ENCODE results near the gene PSMD13. TPM values are rescaled to one million over a fixed set of nuclear protein-coding genes. Genes with fewer than 3 reads are reported as not detected.

Gene PSMD13
- total and polyA plus RNA-seq, 2 donors (not counting 1 experiment from before 2014, with no cell fraction given): 98.0 to 104 TPM

DNA sequence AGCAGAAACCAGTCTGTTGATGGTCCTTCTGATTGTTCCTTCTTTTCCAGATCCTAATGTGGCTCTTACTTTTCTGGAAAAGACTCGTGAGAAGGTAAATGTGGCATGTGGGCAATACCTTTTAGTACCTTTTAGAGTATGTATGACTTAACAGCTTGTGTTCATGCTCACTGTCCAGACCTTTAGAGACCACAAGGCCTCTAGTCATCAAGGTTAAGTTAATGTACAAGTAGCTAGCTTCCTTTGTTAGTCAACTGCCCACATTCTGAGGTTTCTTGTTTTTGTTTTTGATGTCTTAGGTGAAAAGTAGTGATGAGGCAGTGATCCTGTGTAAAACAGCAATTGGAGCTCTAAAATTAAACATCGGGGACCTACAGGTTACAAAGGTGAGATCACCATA lies 7.6 kb downstream of the PSMD13 start:
- peaks cover 65% of the 10 kb centered on the region for H3K79me2 ChIP-seq (ENCODE audit: control insufficient read depth, insufficient read depth, low read length)
- H2AFZ ChIP-seq (ENCODE audit: insufficient read depth, low read depth, low read length, poor library complexity, severe bottlenecking): no peak overlapping the region
- TF ChIP-seq CTCF (IDR thresholded peaks at IDR 0.05) (no peak), EZH2 (IDR thresholded peaks at IDR 0.05; ENCODE audit: borderline replicate concordance, insufficient read depth, low read depth, low read length, poor library complexity, severe bottlenecking) (no peak)
- H4K20me1 ChIP-seq (ENCODE audit: control insufficient read depth, insufficient read depth, low read length, poor library complexity, severe bottlenecking): peaks cover 8% of the 10 kb centered on the region
- ChIA-PET CTCF (interaction anchor here (0.8 kb wide), 1 partner anchor 13 kb away, joined by 5 read pairs; no protein-coding TSS in a partner anchor), POLR2A (no interaction called here)
- H3K9ac ChIP-seq (ENCODE audit: low read length): no peak overlapping the region
- H3K4me3 Mint-ChIP-seq: no peak overlapping the region
- H3K27me3 Mint-ChIP-seq: no peaks in the 10 kb centered on the region
- H3K27ac Mint-ChIP-seq: no peak overlapping the region
- H3K36me3 ChIP-seq (replicated peaks in 1 of 2; ENCODE audit: control extremely low read depth in 1 of 2, control insufficient read depth in 1 of 2, extremely low read depth in 1 of 2, insufficient read depth in 2 of 2, low read length in 1 of 2): peaks cover 5 to 80% of the 10 kb centered on the region in 2 experiments
- no peaks in the 10 kb centered on the region for H3K4me1 ChIP-seq (ENCODE audit: control insufficient read depth in 2 of 2, insufficient read depth in 2 of 2, low read length in 2 of 2)
- no peaks in the 10 kb centered on the region for H3K9me3 ChIP-seq (ENCODE audit: control extremely low read depth in 1 of 3, control insufficient read depth in 2 of 3, insufficient read depth in 1 of 3, low read length in 2 of 3)
- intact Hi-C loops (cut with micrococcal nuclease): no loop called here
- H3K27ac ChIP-seq (ENCODE audit: low read length in 2 of 2): no peak overlapping the region
- no CpG with 5 or more reads among the region's 2 CpGs for WGBS (ENCODE audit: insufficient coverage)
- no peaks in the 10 kb centered on the region for H3K9me3 Mint-ChIP-seq (ENCODE audit: insufficient read depth)
- peaks cover 8% of the 10 kb centered on the region for H3K4me1 Mint-ChIP-seq
- no peak overlapping the region for H3K4me2 ChIP-seq (replicated peaks; ENCODE audit: low read depth, low read length, poor library complexity, severe bottlenecking)
- H3K4me3 ChIP-seq (ENCODE audit: control extremely low read depth in 1 of 5, extremely low read depth in 1 of 5, insufficient read depth in 1 of 5, low read depth in 2 of 5, low read length in 4 of 5): no peak overlapping the region
- ATAC-seq (ENCODE audit: low read depth) (no peak), DNase-seq (no peak)
- no peaks in the 10 kb centered on the region for H3K27me3 ChIP-seq (replicated peaks in 1 of 4; ENCODE audit: control extremely low read depth in 1 of 4, control insufficient read depth in 3 of 4, insufficient read depth in 4 of 4, low read length in 3 of 4)

GRCh38 chr11:249062-249461 lies 12.3 kb downstream of the PSMD13 start:
- Histone ChIP-seq H3K79me2 (ENCODE audit: control insufficient read depth, insufficient read depth, low read length) (peaks cover 23% of the 10 kb centered on the region), H2AFZ (ENCODE audit: insufficient read depth, low read depth, low read length, poor library complexity, severe bottlenecking) (no peak overlapping the region), H3K27me3 (replicated peaks in 1 of 4; ENCODE audit: control extremely low read depth in 1 of 4, control insufficient read depth in 3 of 4, insufficient read depth in 4 of 4, low read length in 3 of 4) (no peaks in the 10 kb centered on the region), H3K4me3 (ENCODE audit: control extremely low read depth in 1 of 5, extremely low read depth in 1 of 5, insufficient read depth in 1 of 5, low read depth in 2 of 5, low read length in 4 of 5) (no peak overlapping the region), H3K27ac (ENCODE audit: low read length in 2 of 2) (no peak overlapping the region), H3K9ac (ENCODE audit: low read length) (no peak overlapping the region), H3K36me3 (replicated peaks in 1 of 2; ENCODE audit: control extremely low read depth in 1 of 2, control insufficient read depth in 1 of 2, extremely low read depth in 1 of 2, insufficient read depth in 2 of 2, low read length in 1 of 2) (peaks cover 2 to 86% of the 10 kb centered on the region in 2 experiments), H3K9me3 (ENCODE audit: control extremely low read depth in 1 of 3, control insufficient read depth in 2 of 3, insufficient read depth in 1 of 3, low read length in 2 of 3) (no peaks in the 10 kb centered on the region), H3K4me1 (ENCODE audit: control insufficient read depth in 2 of 2, insufficient read depth in 2 of 2, low read length in 2 of 2) (peaks cover 0 to 5% of the 10 kb centered on the region in 2 donors), H4K20me1 (ENCODE audit: control insufficient read depth, insufficient read depth, low read length, poor library complexity, severe bottlenecking) (no peaks in the 10 kb centered on the region), H3K4me2 (replicated peaks; ENCODE audit: low read depth, low read length, poor library complexity, severe bottlenecking) (no peak overlapping the region)
- DNase-seq (no peak), ATAC-seq (ENCODE audit: low read depth) (no peak)
- no peak overlapping the region for H3K27ac Mint-ChIP-seq
- H3K4me3 Mint-ChIP-seq: no peak overlapping the region
- no peaks in the 10 kb centered on the region for H3K27me3 Mint-ChIP-seq
- ChIA-PET POLR2A (no interaction called here), CTCF (interaction anchor here (2.5 to 6.2 kb wide), 6 partner anchors 10 to 113 kb away, joined by 16 to 82 read pairs (median 42); partner anchors contain the start of gene PGGHG)
- no peak for TF ChIP-seq EZH2 (IDR thresholded peaks at IDR 0.05; ENCODE audit: borderline replicate concordance, insufficient read depth, low read depth, low read length, poor library complexity, severe bottlenecking)
- no peak for TF ChIP-seq CTCF (IDR thresholded peaks at IDR 0.05)
- intact Hi-C loops (cut with micrococcal nuclease): no loop called here
- peaks cover 4% of the 10 kb centered on the region for H3K4me1 Mint-ChIP-seq
- H3K9me3 Mint-ChIP-seq (ENCODE audit: insufficient read depth): no peaks in the 10 kb centered on the region
- WGBS (ENCODE audit: insufficient coverage): 84% methylated on average over 8 of the region's 8 CpGs

Measured in B cell (primary cell).